Motor neuron (in vitro differentiated cells): ENCODE results near the gene OAS1. TPM values are rescaled to one million over a fixed set of nuclear protein-coding genes. Genes with fewer than 3 reads are reported as not detected.
A peak's percentile ranks its signal among the peaks of the same experiment; 100 is the strongest.

Experiments
- ATAC-seq, 8 experiments: fragments of 200-7000 bp; cut with Tn5 transposase; replicated peaks in 6 of 8; 2 replicates each; pipeline ENCODE4 v1.8.0; 2021; ENCODE audit warnings: mild to moderate bottlenecking in 8 of 8, moderate library complexity in 8 of 8
- H3K27ac ChIP-seq, 2 donors: fragments of 250-450 bp; sonication (Bioruptor Pico); 2 replicates each; pipeline ENCODE4 v1.9.0; 2021; ENCODE audit warnings: antibody characterized with exemption in 2 of 2, mild to moderate bottlenecking in 2 of 2, moderate library complexity in 1 of 2
- H3K4me1 ChIP-seq, 2 donors: fragments of 250-450 bp; sonication (Bioruptor Pico); replicated peaks in 1 of 2; 2 replicates each; pipeline ENCODE4 v1.6.1; 2021; ENCODE audit warnings: antibody characterized with exemption in 2 of 2, mild to moderate bottlenecking in 2 of 2, moderate library complexity in 1 of 2
- H3K4me3 ChIP-seq, 5 donors: fragments of 250-450 bp; sonication (Bioruptor Pico); 2 replicates each; pipeline ENCODE4 v1.9.0; 2021; ENCODE audit warnings: antibody characterized with exemption in 5 of 5, mild to moderate bottlenecking in 5 of 5, moderate library complexity in 4 of 5
- WGBS, 10 experiments: fragments of 450-650 bp; shearing (Covaris generic); methylation state at CpG; one replicate each; pipeline ENCODE4 v1.0.0; 2022; 5-methylcytosine and 5-hydroxymethylcytosine counted together
- in situ Hi-C, 9 experiments: fragments of 400-800 bp; cut with MboI; loops; one replicate each; pipeline ENCODE4 v1.15.0; 2021; ENCODE audit warnings: low sequenced_read_pairs in 9 of 9, low pct_unique_long_range_greater_than_20kb in 2 of 9; ENCODE audit not compliant: unreplicated experiment in 9 of 9
- total RNA-seq, 8 experiments: library from RNA; unstranded; fragments of 300-600 nt; gene quantifications; 2 replicates each; pipeline versions ENCODE4 v1.2.3 to v1.2.4, GENCODE V29; 2022

The OAS1 gene
- total RNA-seq, 8 experiments from 2014 or later: 0.05 to 252 (median 10.6) TPM

- WGBS, 10 experiments: 0 to 67% (median 31%) methylated on average over 2 to 5 of the region's 8 CpGs; no CpG with 5 or more reads in 6 of the 10 experiments
- ATAC-seq: no peak
- in situ Hi-C loops: no loop called here
- no peak overlapping the region for H3K4me3 ChIP-seq
- no peaks in the 10 kb centered on the region for H3K4me1 ChIP-seq
- H3K27ac ChIP-seq: no peak overlapping the region
Observed at GRCh38 chr12:112879191-112879705, 27.5 kb upstream of the OAS1 start.

DNA sequence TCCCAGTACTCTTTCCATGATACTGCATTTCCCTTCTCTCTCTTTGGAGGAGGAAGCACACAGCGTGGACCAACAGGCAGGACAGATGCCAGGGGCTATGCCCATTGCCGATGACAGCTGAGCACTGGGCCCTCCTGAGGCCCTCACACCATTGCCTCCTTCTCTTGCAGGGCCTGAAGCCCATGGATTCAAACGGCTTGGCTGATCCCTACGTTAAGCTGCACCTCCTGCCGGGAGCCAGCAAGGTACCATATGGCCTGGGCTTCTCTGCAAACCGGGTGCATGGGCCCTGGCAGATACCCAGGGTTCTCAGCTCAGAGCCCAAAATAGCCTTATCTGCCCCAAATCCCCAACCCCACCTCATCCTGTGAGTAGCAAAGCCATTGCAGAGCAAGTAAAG is 25.2 kb upstream of the OAS1 start:
- H3K27ac ChIP-seq: no peak overlapping the region
- in situ Hi-C loops: no loop called here
- H3K4me3 ChIP-seq: no peak overlapping the region
- ATAC-seq: no peak
- H3K4me1 ChIP-seq: no peaks in the 10 kb centered on the region
- WGBS, 10 experiments: 0 to 74% (median 35%) methylated on average over 1 to 4 of the region's 6 CpGs; no CpG with 5 or more reads in 6 of the 10 experiments

DNA sequence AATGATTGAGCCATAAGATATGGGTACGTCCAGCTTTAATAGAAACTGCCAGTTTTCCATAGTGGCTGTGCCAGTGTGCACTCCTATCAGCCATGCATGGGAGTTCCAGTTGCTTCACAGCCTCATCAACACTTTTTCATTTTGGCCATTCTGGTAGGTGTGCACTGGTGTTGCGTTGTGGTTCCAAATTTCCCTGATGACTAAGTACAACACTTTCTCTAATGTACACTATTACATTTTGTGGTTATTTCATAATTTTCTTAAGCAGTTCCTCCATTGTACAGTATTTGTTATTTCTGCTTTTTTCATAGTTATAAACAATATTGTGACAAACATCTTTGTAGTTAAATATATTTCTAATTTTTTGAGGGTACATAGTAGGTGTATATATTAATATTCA is 21.5 kb upstream of the OAS1 start:
- no peak for ATAC-seq
- Histone ChIP-seq H3K27ac (no peak overlapping the region), H3K4me1 (no peaks in the 10 kb centered on the region), H3K4me3 (no peak overlapping the region)
- WGBS, 10 experiments: 10 to 100% (median 80%) methylated on average over 1 to 2 of the region's 2 CpGs; no CpG with 5 or more reads in 3 of the 10 experiments
- in situ Hi-C loops: no loop called here

DNA sequence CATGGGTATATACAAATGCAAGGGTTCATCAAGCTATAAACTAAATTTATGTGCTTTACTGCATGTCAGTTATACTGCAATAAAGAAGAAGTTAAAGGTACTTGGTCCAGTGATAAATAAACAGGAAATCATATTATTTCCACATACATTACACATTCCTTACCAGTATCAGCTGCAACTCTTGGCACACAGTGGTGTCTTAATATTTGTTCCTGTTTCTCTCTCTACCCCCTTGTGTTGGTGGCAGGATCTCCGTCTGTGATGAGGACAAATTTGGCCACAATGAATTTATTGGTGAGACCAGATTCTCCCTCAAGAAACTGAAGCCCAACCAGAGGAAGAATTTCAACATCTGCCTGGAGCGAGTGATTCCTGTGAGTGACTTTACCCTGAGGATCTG is 19.2 kb upstream of the OAS1 start:
- no peaks in the 10 kb centered on the region for H3K4me1 ChIP-seq
- no peak overlapping the region for H3K27ac ChIP-seq
- in situ Hi-C loops: no loop called here
- 0 to 100% (median 39%) methylated on average over 1 to 2 of the region's 2 CpGs; no CpG with 5 or more reads in 2 of the 10 experiments for WGBS, 10 experiments
- no peak overlapping the region for H3K4me3 ChIP-seq
- no peak for ATAC-seq

- no peak overlapping the region for H3K4me3 ChIP-seq
- peaks cover 6 to 10% of the 10 kb centered on the region in 2 donors for H3K4me1 ChIP-seq
- no peak overlapping the region for H3K27ac ChIP-seq
- 0 to 100% (median 87%) methylated on average over 1 to 2 of the region's 6 CpGs; no CpG with 5 or more reads in 4 of the 10 experiments for WGBS, 10 experiments
- in situ Hi-C loops: no loop called here
- no peak for ATAC-seq
Observed at GRCh38 chr12:112891093-112892024, 15.4 kb upstream of the OAS1 start.

GRCh38 chr12:112892856-112893255 is 13.9 kb upstream of the OAS1 start:
- WGBS, 10 experiments: 25 to 75% (median 43%) methylated on average over 1 to 2 of the region's 2 CpGs; no CpG with 5 or more reads in 4 of the 10 experiments
- Histone ChIP-seq H3K4me3 (no peak overlapping the region), H3K4me1 (peaks cover 6 to 10% of the 10 kb centered on the region in 2 donors), H3K27ac (no peak overlapping the region)
- no peak for ATAC-seq
- in situ Hi-C loops: no loop called here

- Histone ChIP-seq H3K4me1 (peaks cover 6 to 10% of the 10 kb centered on the region in 2 donors), H3K4me3 (no peak overlapping the region), H3K27ac (peak overlapping the region in 1 of 2 donors; percentile 14)
- in situ Hi-C loops: no loop called here
- no peak for ATAC-seq
Observed at GRCh38 chr12:112894128-112894527, 12.6 kb upstream of the OAS1 start.

DNA sequence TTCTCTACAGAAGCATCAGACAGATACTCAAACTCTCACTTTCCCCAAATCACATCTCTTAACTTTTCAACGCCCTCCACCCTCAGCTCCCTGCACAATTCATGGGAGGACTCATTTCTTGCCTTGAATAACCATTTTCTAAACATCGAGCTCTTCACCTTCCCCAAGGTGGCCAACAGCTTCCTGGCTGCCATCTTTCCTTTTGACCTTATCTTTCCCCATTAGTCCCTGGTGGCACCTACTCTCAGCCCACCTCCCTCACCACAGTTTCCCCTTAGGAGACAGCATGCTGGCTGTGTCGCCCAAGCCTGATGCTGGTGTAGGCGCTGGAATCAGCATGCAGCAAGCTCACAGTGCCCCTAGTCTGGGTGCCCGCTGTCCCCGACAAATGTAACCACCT is 8.4 kb upstream of the OAS1 start:
- H3K27ac ChIP-seq: no peak overlapping the region
- in situ Hi-C loops: no loop called here
- ATAC-seq: no peak
- no peak overlapping the region for H3K4me3 ChIP-seq
- peaks cover 6 to 10% of the 10 kb centered on the region in 2 donors for H3K4me1 ChIP-seq
- WGBS, 10 experiments: 38 to 100% (median 70%) methylated on average over 1 to 5 of the region's 6 CpGs; no CpG with 5 or more reads in 2 of the 10 experiments

DNA sequence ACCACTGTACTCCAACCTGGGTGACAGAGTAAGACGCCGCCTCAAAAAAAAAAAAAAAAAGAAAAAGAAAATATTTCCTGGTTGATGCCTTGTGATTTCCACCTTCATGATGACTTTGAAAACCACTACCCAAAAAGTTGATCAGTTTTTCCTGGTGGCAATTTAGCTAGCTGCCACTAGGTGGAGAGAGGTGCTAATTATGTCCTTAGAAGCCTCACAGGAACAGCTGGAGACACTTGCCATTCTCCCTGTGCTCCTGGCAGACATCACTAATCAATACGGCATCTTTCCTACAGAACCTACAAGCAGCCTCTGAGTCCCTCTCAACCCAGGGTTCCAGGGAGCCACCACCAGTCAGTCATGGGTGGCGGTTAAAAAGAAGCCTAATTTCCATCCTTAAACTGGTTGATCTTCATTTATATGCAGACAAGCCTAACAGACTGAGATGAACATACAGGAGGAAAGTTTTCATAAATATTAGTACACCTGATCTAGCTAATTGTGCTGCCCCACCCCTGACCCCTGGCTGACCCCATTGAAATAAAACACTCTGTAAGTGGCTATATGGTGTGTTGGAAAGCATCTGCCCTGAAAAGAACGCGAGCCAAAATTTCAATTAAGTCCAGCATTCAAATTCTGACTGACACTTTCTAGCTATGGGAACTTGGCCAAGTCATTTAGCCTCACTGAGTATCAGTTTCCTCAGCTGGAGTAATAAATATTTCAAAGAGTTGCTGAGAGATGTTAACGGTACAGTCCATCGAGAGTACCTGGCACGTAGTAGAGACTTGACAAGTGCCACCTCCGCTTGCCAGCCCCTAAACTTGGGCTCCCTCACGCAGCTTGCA is 6.2 kb upstream of the OAS1 start:
- in situ Hi-C loops: no loop called here

DNA sequence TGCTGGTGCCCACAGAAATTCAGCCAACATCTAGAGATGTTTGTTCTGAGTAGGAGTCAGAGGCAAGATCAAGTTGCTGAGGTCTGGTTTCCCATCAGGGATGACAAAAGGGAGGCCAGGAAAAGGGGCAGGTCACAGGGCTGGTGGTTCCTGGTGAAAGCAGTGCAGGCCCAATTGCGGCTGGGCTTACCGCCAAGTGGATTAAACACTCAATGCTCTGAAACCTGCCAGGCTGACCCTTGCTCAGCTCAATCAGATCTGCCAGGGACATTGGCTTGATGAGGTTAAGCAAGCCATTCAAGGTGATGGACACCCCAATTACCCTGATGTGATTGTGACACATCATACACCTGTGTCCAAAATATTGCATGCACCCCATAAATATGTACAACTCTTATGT is 5.5 kb upstream of the OAS1 start:
- H3K27ac ChIP-seq: no peak overlapping the region
- in situ Hi-C loops: no loop called here
- H3K4me3 ChIP-seq: no peak overlapping the region
- ATAC-seq: no peak
- H3K4me1 ChIP-seq: no peaks in the 10 kb centered on the region
- WGBS, 10 experiments: 90 to 100% (median 92%) methylated on average over 1 to 2 of the region's 2 CpGs; no CpG with 5 or more reads in 7 of the 10 experiments

More for the DNA sequence above, 6.2 kb upstream of the OAS1 start:
- Histone ChIP-seq H3K27ac (no peak overlapping the region), H3K4me1 (no peaks in the 10 kb centered on the region), H3K4me3 (no peak overlapping the region)
- peak in 3 of 8 experiments; percentile 76 to 88 (median 84) for ATAC-seq
- WGBS, 10 experiments: 0 to 100% (median 80%) methylated on average over 1 to 8 of the region's 11 CpGs; no CpG with 5 or more reads in 2 of the 10 experiments

DNA sequence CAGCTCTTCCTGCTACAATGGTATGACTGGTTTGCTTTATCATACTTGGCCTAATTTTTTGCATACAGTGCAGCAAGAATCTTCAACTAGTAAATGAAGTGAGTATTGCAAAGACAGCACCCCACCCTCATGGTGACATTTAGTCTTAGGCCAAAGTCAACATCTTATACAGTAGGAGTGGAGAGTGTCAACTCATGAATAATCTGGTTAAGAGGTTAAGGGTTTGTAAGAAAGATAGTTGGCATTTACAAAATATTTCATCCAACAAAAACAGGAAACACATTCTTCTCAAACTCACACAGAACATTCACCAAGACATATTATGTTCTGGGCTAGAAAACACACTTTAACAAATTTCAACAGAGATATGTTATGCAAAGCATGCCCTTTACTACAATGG is 2.2 kb upstream of the OAS1 start:
- in situ Hi-C loops: no loop called here
- H3K4me1 ChIP-seq: peaks cover 0 to 8% of the 10 kb centered on the region in 2 donors
- no peak overlapping the region for H3K27ac ChIP-seq
- ATAC-seq: no peak
- H3K4me3 ChIP-seq: no peak overlapping the region

DNA sequence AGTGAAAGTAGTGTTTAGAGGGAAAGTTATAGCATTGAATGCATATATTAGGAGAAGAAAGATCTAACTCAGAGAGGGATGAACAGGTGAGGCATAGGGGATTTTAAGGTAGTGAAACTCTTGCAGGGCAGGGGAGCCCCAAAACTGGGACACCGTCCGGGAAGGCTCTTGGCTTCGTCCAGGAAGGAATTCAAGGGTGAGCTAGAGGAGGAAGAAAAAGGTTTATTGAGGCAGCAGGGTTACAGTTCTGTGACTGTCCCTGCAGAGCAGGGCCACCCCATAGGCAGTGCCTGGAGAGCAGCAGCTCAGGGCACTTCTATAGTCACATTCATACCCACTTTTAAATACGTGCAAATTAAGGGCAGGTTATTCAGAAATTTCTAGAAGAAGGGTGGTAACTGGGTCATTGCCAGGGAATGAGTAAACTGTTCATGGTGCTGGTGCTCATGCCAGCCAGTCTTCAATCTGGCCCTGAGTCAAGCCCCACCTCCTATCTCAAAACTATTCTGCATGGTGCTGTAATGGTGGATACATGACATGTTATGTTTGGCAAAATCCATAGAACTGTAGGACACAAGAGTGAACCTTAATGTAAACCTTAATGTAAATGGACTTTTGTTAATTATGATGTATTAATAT is 1.2 kb upstream of the OAS1 start:
- Histone ChIP-seq H3K4me3 (no peak overlapping the region), H3K27ac (no peak overlapping the region), H3K4me1 (peaks cover 0 to 8% of the 10 kb centered on the region in 2 donors)
- ATAC-seq: no peak
- in situ Hi-C loops: no loop called here
- WGBS, 10 experiments: 20 to 93% (median 73%) methylated on average over 1 to 4 of the region's 4 CpGs; no CpG with 5 or more reads in 4 of the 10 experiments
